WI38 (cell line): Measurements from ENCODE around the gene SMIM3.

ENCODE experiments used
- H3K4me3 ChIP-seq: 2 replicates; pipeline ENCODE4 v1.5.1; 2011; ENCODE audit warnings: low read depth, mild to moderate bottlenecking, control low read depth, low read length
- CTCF ChIP-seq: IDR thresholded peaks from 2 replicates; pipeline ENCODE4 v1.5.1; 2012; ENCODE audit warnings: low read depth, mild to moderate bottlenecking, control low read depth, low read length

The SMIM3 gene

GRCh38 chr5:150759334-150759583, 19.3 kb upstream of the SMIM3 start:
- H3K4me3 ChIP-seq: peak overlapping the region; percentile 76
- TF ChIP-seq CTCF: no peak

DNA sequence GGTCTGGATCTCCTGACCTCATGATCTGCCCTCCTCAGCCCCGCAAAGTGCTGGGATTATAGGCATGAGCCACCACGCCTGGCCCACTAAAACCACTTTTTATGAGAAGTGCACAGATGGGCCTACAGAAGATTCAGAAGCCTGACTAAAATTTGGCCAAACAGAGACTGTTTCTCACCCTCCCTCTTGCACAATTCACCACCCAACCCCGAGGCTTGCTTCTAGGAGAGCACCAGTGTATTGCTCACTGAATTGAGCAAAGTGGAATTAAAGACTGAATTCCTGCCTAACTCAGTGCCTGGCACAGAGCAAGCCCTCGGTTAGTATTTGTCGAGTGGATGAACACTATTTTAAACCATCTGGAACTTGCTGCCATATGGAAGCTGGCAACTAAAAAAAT, 16.3 kb upstream of the SMIM3 start:
- no peak overlapping the region for H3K4me3 ChIP-seq
- TF ChIP-seq CTCF: no peak

DNA sequence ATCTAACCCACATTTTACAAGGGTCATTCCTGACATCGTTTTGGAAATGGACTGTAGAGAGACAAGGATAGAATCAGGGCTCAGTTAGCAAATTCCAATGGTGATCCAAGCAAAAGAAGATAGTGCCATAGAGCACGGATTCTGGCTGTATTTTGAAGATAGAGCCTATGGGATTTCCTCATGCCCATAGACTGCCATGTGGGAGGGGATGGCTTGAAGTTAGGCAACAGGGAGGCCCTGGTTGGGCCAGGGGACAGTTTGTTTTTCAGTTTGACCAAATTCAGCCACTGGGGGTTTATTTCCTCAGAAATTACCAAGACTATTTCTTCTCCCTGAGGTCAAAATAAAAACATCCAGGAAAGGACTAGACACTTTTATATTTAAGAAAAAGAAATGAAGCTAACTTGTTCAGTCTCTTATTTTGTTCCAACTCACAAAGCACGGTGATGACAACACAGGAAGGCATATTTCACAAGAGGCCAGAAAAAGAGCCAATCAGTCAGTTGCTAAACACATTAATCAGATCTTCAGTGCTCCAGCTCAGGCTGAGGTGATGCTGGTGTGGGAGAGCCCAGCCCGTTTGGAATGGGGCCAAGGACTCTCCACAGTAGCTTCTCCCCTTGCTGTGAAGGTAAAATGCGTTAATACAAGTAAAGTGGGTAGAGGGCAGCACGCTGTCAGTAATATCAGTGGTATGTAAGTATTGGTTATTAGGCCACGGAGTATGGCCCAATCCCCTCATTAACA, 15.4 kb upstream of the SMIM3 start:
- H3K4me3 ChIP-seq: no peak overlapping the region
- TF ChIP-seq CTCF: no peak

DNA sequence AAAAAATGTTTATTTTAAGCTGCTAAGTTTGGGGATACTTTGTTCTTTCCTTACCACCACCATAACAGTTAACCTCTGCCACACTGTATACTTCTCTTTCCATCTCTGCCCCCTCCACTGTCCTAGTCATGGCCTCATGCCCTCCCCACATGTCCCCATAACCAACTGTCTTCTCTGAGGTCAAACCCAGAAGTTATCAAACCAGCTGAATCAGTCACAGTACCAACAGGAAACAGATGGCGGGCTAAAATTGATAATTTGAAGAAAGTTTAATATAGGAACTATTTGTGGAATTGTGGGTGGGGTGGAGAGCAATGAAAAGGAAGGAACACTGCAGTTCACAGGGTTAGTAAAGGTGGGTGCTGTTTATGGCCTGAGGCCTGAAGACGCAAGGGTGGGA, 14.0 kb upstream of the SMIM3 start:
- H3K4me3 ChIP-seq: no peak overlapping the region
- no peak for TF ChIP-seq CTCF

- TF ChIP-seq CTCF: no peak
- H3K4me3 ChIP-seq: no peak overlapping the region
Observed at GRCh38 chr5:150765011-150765798, 13.4 kb upstream of the SMIM3 start.

DNA sequence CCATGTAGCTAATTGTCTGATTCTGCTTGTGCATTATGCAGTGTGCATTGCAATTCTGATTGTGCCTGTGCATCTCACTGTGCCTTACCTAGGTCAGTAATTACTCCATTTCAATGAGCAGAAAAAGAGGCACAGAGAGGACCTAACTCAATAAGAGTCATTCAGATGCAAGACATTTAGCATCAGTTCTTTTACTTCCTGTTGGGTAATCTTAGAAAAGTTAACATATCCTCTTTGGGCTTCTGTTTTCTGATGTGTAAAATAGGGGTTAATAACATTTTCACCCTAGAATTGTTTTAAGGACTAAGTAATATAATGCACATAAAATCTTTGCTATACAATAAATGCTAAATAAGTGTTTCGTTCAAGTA, 12.8 kb upstream of the SMIM3 start:
- no peak for TF ChIP-seq CTCF
- no peak overlapping the region for H3K4me3 ChIP-seq

DNA sequence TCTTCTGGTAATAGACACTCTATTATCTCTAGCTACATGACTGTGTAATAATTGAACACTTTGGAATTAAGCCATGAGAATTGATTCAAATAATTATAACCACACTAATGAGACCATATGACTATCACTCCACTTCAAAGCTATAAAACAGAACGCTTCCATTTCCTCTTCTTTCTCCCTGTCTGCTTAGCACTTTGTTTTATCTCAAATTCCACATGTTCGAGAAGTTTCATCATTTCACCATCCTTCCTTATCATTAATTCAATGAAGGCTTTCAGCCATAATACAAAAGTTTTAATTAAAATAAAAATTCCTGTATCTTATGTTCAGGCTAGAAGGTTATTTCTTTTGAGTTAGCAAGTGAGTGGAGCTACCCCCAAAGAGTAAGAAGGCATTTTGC, 12.3 kb upstream of the SMIM3 start:
- no peak overlapping the region for H3K4me3 ChIP-seq
- no peak for TF ChIP-seq CTCF
